ENCODE results near the gene MPHOSPH9. TPM values are rescaled to one million over a fixed set of nuclear protein-coding genes. Genes with fewer than 3 reads are reported as not detected.
A peak's percentile ranks its signal among the peaks of the same experiment; 100 is the strongest.

MPHOSPH9 gene
- total and polyA plus RNA-seq, 8 donors, result 3.3 to 13.4 (median 6.8) TPM

- no peak for DNase-seq
- WGBS, 2 donors, result 79 to 91% methylated on average over 6 of the region's 6 CpGs
- peak in 2 of 4 donors; percentile 2 to 24 for ATAC-seq
- H3K9me3 ChIP-seq, result no peaks in the 10 kb centered on the region
- peaks cover 9 to 36% (median 15%) of the 10 kb centered on the region in 3 donors for H3K4me1 ChIP-seq
- TF ChIP-seq CTCF (IDR thresholded peaks at IDR 0.05), result no peak
- intact Hi-C loops (cut with DNase I), result no loop called here
- H3K27me3 ChIP-seq, result no peaks in the 10 kb centered on the region
- H3K36me3 ChIP-seq, result no peaks in the 10 kb centered on the region
- FAIRE-seq, result no peak
- H3K27ac ChIP-seq, result peak overlapping the region in 3 of 4 donors; percentile 44 to 82 (median 56)
- H3K4me3 ChIP-seq, result no peak overlapping the region
Observed at GRCh38 chr12:123140676-123141614, 92.0 kb downstream of the MPHOSPH9 start.

- WGBS, 2 donors, result 71 to 75% methylated on average over 6 of the region's 6 CpGs
Observed at GRCh38 chr12:123139926-123140675, 92.8 kb downstream of the MPHOSPH9 start.

GRCh38 chr12:123135688-123136087, 97.3 kb downstream of the MPHOSPH9 start:
- H3K27ac ChIP-seq, result no peak overlapping the region
- H3K9me3 ChIP-seq, result no peaks in the 10 kb centered on the region
- no peak for TF ChIP-seq CTCF (IDR thresholded peaks at IDR 0.05)
- H3K4me3 ChIP-seq, result no peak overlapping the region
- H3K4me1 ChIP-seq, result peaks cover 0 to 9% (median 0%) of the 10 kb centered on the region in 3 donors
- H3K36me3 ChIP-seq, result no peaks in the 10 kb centered on the region
- ATAC-seq (no peak), DNase-seq (no peak), FAIRE-seq (no peak)
- intact Hi-C loops (cut with DNase I), result no loop called here
- no peaks in the 10 kb centered on the region for H3K27me3 ChIP-seq
- 73% methylated on average over 8 of the region's 8 CpGs for WGBS, 2 donors

More at GRCh38 chr12:123139926-123140675, 92.8 kb downstream of the MPHOSPH9 start:
- intact Hi-C loops (cut with DNase I), result no loop called here
- no peak for TF ChIP-seq CTCF (IDR thresholded peaks at IDR 0.05)
- ATAC-seq (peak in 3 of 4 donors; percentile 27 to 51 (median 39)), DNase-seq (peak in 2 of 6 donors; percentile 21 to 39), FAIRE-seq (no peak)
- peak overlapping the region in 2 of 4 donors; percentile 56 to 82 for H3K27ac ChIP-seq
- H3K36me3 ChIP-seq, result no peaks in the 10 kb centered on the region
- H3K27me3 ChIP-seq, result no peaks in the 10 kb centered on the region
- no peaks in the 10 kb centered on the region for H3K9me3 ChIP-seq
- peaks cover 9 to 36% (median 15%) of the 10 kb centered on the region in 3 donors for H3K4me1 ChIP-seq
- H3K4me3 ChIP-seq, result no peak overlapping the region

GRCh38 chr12:123134826-123135225, 98.1 kb downstream of the MPHOSPH9 start:
- H3K36me3 ChIP-seq, result no peaks in the 10 kb centered on the region
- intact Hi-C loops (cut with DNase I), result no loop called here
- H3K27me3 ChIP-seq, result no peaks in the 10 kb centered on the region
- WGBS, 2 donors, result 95 to 96% methylated on average over 6 of the region's 6 CpGs
- no peak for TF ChIP-seq CTCF (IDR thresholded peaks at IDR 0.05)
- no peak overlapping the region for H3K27ac ChIP-seq
- H3K4me3 ChIP-seq, result no peak overlapping the region
- FAIRE-seq, result no peak
- peaks cover 0 to under 1% (median 0%) of the 10 kb centered on the region in 3 donors for H3K4me1 ChIP-seq
- H3K9me3 ChIP-seq, result no peaks in the 10 kb centered on the region
- ATAC-seq, result no peak
- no peak for DNase-seq

Data from pancreas (tissue), 10 donors.